HG02884 (cell line): ENCODE results near the gene TUBA1A.
A peak's percentile ranks its signal among the peaks of the same experiment; 100 is the strongest.
"Not testable (repeated sequence)": the region's sequence is repeated elsewhere in the genome, so short reads cannot be mapped to it uniquely, and the experiment has no call there.

Source experiments
- ATAC-seq: cut with Tn5 transposase; IDR thresholded peaks from one replicate; pipeline ENCODE4 v1.9.1; 2021; ENCODE audit warnings: mild to moderate bottlenecking, moderate library complexity; ENCODE audit not compliant: unreplicated experiment

The TUBA1A gene

DNA sequence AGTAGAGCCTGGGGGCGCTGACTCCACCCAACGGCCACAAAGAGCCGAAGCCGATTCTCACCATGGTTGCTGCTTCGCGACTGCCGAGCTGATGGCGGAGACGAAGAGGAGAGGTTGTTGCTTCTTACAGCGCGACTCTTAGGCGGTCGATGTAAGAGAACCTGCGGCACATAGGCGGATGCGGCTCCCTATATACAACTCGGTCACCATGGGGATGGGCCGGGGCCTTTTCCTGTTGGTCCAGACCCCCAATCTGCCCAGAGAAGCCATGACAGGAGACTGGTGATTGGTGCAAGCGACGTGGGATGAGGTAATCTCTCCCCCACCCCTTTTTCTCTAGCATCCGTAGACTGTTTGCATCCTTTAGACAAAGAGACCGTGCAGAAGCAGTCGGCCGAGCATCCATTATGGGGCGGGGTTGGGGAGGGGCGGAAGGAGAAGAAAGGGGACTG lies at the start of gene TUBA1A:
Gene TUBA1A, minus strand, starts transcription at position 165 of the 452 bp plus-strand sequence. Its CDS starts 101 bp downstream, at position 64.
- ATAC-seq, result peak; percentile 88

GRCh38 chr12:49236423-49236822 lies 47.5 kb upstream of the TUBA1A start:
- ATAC-seq, result no peak

- no peak for ATAC-seq
These were observed 45.1 kb upstream of the TUBA1A start for GRCh38 chr12:49233842-49234526.

- no peak for ATAC-seq
These were observed 44.3 kb upstream of the TUBA1A start for GRCh38 chr12:49232940-49233841.

- ATAC-seq, result no peak
These were observed 43.2 kb upstream of the TUBA1A start for GRCh38 chr12:49231878-49232655.

DNA sequence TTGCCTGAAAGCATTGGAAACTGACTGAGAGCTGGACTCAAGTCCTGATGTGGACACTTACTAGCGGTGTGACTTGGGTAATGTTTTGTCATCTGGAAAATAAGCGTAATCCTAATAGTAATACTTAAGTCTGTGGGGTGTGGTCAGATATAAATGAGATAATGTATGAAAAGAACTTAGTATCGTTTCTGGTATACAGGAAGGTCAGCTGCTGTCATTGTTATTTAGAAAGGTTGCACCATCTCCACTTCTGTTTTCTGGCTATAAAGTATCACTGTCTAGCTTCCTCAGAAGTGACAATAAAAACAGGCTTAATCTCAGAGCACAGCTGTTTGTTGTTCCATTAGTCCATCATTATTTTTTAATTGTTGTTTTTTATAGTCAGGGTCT lies 41.9 kb upstream of the TUBA1A start:
- no peak for ATAC-seq

GRCh38 chr12:49230176-49230804 lies 41.4 kb upstream of the TUBA1A start:
- no peak for ATAC-seq

DNA sequence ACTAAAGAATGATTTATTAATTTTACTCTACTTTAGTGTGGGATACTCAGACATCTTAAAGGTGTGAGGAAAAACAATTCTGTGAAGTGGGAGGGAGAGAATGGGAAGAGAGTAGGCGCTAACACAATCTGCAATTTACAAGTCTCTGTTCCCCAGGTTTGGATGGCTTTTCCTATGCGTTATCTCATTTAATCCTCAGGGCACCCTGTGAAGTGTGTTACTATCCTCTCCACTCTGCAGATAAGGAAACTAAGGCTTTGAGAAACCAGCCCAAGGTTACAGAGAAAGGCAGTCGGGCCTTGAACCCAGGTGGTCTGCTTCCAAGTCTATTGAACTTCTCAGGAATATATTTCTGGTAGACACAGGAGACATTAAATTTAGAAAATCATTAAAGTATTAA lies 39.8 kb upstream of the TUBA1A start:
- no peak for ATAC-seq

DNA sequence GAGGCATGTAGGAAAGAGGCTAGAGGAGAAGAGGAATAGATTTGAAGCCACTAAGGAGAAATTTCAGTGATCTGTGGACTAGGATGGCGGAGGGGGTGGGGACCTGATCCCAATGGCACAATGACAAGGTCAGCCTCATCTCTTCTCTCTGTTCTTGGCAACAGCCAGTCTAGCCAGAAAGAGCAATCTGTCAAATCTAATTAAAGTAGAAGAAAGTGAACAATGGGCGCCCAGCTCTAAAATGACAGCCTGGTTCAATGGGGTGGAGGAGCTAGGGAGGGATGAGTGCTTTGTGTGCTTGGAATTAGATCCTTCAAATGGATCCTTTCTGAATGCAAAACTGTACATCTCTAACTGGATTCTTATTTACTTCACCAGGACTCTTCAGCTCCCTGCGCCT lies 38.8 kb upstream of the TUBA1A start:
- ATAC-seq, result no peak

DNA sequence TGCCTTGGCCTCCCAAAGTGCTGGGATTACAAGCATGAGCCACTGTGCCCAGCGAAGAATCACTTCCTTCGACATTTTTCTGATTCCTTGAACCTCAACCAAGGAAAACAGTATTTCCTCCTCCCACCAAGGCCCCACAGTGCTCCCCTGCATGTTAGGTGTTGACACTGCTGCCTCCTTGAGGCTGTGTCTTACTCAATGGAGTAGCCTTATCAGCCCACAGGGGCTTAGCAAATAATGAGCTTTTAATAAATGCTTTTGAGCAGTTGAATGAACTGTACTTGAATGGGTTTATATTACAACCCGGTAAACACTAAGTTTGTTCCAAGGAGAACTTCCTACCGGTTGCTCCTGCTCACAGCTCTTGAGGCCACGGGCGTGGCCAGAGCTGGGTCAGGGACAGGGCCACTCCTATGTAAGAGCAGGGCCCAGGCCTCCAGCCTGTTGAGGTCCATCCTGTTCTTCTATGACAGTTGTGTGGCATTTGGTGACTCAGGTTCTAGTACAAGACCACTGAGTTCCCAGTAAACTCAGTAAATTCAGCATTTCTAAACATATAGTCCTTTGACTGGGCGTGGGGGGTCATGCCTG lies 36.8 kb upstream of the TUBA1A start:
- ATAC-seq, result no peak

- ATAC-seq, result no peak
These were observed 34.9 kb upstream of the TUBA1A start for GRCh38 chr12:49223590-49224369.

- ATAC-seq, result no peak
These were observed 34.2 kb upstream of the TUBA1A start for GRCh38 chr12:49223122-49223521.

GRCh38 chr12:49220972-49221371 lies 32.1 kb upstream of the TUBA1A start:
- ATAC-seq, result no peak

DNA sequence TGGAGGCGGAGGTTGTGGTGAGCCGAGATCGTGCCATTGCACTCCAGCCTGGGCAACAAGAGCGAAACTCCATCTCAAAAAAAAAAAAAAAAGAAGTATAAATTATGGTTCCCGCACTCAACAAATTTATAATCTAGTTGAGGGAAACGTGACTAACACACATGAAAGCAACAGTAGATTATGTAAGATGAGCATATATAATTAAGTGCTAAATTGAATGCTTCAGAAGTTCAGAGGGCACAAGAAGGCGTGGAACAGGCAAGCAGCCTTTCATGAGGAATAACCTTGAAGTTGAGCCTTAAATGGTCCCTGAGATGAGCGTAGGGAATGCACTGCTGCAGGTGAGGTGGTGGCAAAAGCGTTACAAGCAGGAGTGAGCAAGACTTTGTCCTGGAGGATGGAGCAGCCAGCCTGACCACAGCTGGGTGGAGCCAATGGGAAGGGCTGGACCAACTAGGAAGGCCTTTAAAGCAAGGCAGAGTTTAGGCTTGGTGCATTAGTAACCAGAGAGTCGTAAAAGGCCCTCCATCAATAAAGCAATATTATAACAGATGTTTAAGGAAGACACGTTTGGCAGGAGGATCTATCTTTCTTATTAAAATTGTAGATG lies 30.6 kb upstream of the TUBA1A start:
- no peak for ATAC-seq

DNA sequence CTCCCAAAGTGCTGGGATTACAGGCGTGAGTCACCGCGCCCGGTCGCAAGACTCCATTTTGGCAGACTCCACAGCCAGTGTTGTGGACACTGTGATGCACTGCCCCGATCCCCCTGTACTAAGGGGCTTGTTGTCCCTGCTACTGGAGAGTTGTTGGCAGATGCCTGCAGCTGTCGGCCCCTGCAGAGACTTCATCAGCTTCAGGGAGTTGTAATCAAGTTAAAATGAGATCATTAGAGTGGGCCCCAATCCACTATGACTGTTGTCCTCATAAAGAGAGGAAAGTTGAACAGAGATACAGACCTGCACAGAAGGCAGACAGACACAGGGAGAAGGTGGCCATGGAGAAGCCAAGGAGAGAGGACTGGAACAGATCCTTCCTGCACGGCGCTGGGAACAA lies 23.7 kb upstream of the TUBA1A start:
- ATAC-seq, result no peak

- not testable (repeated sequence) for ATAC-seq
These were observed 21.8 kb upstream of the TUBA1A start for GRCh38 chr12:49210703-49211102.

- ATAC-seq, result no peak
These were observed 19.8 kb upstream of the TUBA1A start for GRCh38 chr12:49208676-49209075.

DNA sequence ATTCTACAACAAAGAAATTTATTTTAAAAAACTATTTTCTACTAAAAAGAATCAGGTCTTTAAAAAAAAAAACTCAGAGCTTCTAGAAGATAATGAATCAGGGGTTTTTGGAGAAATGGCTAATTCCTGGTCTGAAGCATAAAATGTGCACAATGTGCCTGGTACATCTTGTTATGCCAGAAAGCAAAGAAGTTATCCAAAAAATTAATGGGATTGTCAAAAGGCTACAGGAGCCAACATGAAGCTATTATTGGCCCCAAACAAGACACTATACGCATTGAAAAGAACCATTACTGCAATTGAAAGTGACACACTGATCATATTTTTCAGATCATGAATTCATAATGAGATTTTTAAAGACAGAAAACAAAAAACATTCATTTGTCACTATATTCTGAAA lies 19.3 kb upstream of the TUBA1A start:
- ATAC-seq, result no peak

DNA sequence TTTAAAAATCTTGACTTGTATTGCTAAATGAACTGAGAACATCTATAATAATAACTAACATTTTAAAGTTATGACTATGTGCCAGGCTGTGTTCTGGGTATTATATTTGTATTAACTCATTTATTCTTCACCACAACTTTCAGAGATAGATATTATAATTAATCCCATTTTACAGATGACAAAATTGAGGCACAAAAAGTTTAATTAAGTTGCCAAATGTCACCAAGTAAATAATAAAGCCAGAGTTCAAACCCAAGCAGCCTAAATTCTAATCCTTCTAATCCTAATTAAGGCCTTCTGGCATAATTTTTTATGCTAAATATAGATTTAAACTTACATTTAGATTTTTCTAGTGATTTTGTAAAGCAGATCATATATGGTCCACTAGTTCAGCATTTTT lies 17.5 kb upstream of the TUBA1A start:
- no peak for ATAC-seq
